IMR-90 (cell line): ENCODE results near the gene KHK. TPM values are rescaled to one million over a fixed set of nuclear protein-coding genes. Genes with fewer than 3 reads are reported as not detected.

ENCODE experiments used
- ATAC-seq: fragments of 200-7000 bp; cut with Tn5 transposase; 2 replicates; pipeline ENCODE4 v1.9.1; 2020; ENCODE audit warnings: low read depth, mild to moderate bottlenecking, moderate library complexity
- BruUV-seq: library from RNA; stranded (reverse); fragments of 400-500 nt; replicated peaks from 2 replicates; lab custom pipeline; 2021; lab: Mats Ljungman, UMichigan
- CTCF ChIA-PET: fragments of 300-600 bp; formaldehyde crosslinking; extraction: SDS; loops from one replicate; lab custom pipeline; 2021; ENCODE audit warnings: antibody characterized with exemption; lab: Yijun Ruan, JAX
- POLR2A ChIA-PET: fragments of 300-600 bp; sonication (Branson Sonifier 250); formaldehyde crosslinking; loops from one replicate; lab custom pipeline; 2022; ENCODE audit warnings: antibody characterized with exemption; ENCODE audit not compliant: unreplicated experiment; lab: Charles Lee
- DNase-seq: peaks from one replicate; pipeline ENCODE4 v3.0.0; 2013
- H2AFZ ChIP-seq: replicated peaks from 2 replicates; pipeline ENCODE3; 2013; ENCODE audit warnings: low read length, mild to moderate bottlenecking; ENCODE audit not compliant: poor library complexity
- H2AK5ac ChIP-seq: 2 replicates; pipeline ENCODE4 v1.6.1; 2013; ENCODE audit warnings: low read depth, low read length, inconsistent platforms
- H2AK9ac ChIP-seq: replicated peaks from 2 replicates; pipeline ENCODE3; 2013; ENCODE audit warnings: mild to moderate bottlenecking, low read depth, low read length, moderate library complexity; ENCODE audit not compliant: poor library complexity
- H2BK120ac ChIP-seq: 2 replicates; pipeline ENCODE4 v1.6.1; 2013; ENCODE audit warnings: low read depth, low read length, inconsistent platforms
- H2BK15ac ChIP-seq: 3 replicates; pipeline ENCODE4 v1.6.1; 2013; ENCODE audit warnings: low read depth, low read length, inconsistent platforms
- H2BK20ac ChIP-seq: 2 replicates; pipeline ENCODE4 v1.6.1; 2013; ENCODE audit warnings: low read depth, mild to moderate bottlenecking, inconsistent platforms, low read length, moderate library complexity
- H2BK5ac ChIP-seq: 2 replicates; pipeline ENCODE4 v1.6.1; 2013; ENCODE audit warnings: mild to moderate bottlenecking, low read depth, low read length, inconsistent platforms; ENCODE audit not compliant: poor library complexity, severe bottlenecking
- H3K14ac ChIP-seq: replicated peaks from 2 replicates; pipeline ENCODE4 v1.6.1; 2013; ENCODE audit warnings: low read depth, low read length, inconsistent platforms
- H3K18ac ChIP-seq: 2 replicates; pipeline ENCODE4 v1.6.1; 2013; ENCODE audit warnings: low read depth, low read length, control low read depth
- H3K23ac ChIP-seq: 2 replicates; pipeline ENCODE4 v1.6.1; 2013; ENCODE audit warnings: low read depth, low read length, inconsistent platforms
- H3K27ac ChIP-seq: 2 replicates; pipeline ENCODE4 v1.5.1; 2013; ENCODE audit warnings: mild to moderate bottlenecking, control low read depth, low read length; ENCODE audit not compliant: insufficient read depth
- H3K27me3 ChIP-seq: 2 replicates; pipeline ENCODE4 v1.6.1; 2013; ENCODE audit warnings: low read length; ENCODE audit not compliant: control insufficient read depth, insufficient read depth
- H3K36me3 ChIP-seq: 2 replicates; pipeline ENCODE4 v1.6.1; 2013; ENCODE audit warnings: low read length, mixed read lengths; ENCODE audit not compliant: control insufficient read depth, insufficient read depth
- H3K4ac ChIP-seq: 2 replicates; pipeline ENCODE4 v1.6.1; 2013; ENCODE audit warnings: low read depth, low read length, inconsistent platforms
- H3K4me1 ChIP-seq: 2 replicates; pipeline ENCODE4 v1.6.1; 2013; ENCODE audit warnings: low read length, mixed read lengths; ENCODE audit not compliant: control insufficient read depth, insufficient read depth
- H3K4me2 ChIP-seq: 2 replicates; pipeline ENCODE4 v1.6.1; 2013; ENCODE audit warnings: low read depth, mild to moderate bottlenecking, control low read depth, low read length, moderate library complexity
- H3K4me3 ChIP-seq: 2 replicates; pipeline ENCODE4 v1.5.1; 2013; ENCODE audit warnings: low read depth, mild to moderate bottlenecking, control low read depth, low read length, moderate library complexity; ENCODE audit not compliant: insufficient read depth
- H3K56ac ChIP-seq: 2 replicates; pipeline ENCODE4 v1.6.1; 2013; ENCODE audit warnings: low read length, inconsistent platforms; ENCODE audit not compliant: insufficient read depth; ENCODE audit errors: extremely low read depth
- H3K79me1 ChIP-seq, 2 experiments: 2 replicates each; pipeline ENCODE4 v1.6.1; 2013; ENCODE audit warnings: low read length in 2 of 2, inconsistent platforms in 1 of 2, low read depth in 1 of 2
- H3K9ac ChIP-seq: 2 replicates; pipeline ENCODE4 v1.6.1; 2013; ENCODE audit warnings: low read depth, low read length, control low read depth
- H3K9me1 ChIP-seq: 2 replicates; pipeline ENCODE4 v1.6.1; 2013; ENCODE audit warnings: low read length, inconsistent platforms; ENCODE audit not compliant: insufficient read depth
- H3K9me3 ChIP-seq: 2 replicates; pipeline ENCODE4 v1.6.1; 2013; ENCODE audit warnings: low read length; ENCODE audit not compliant: control insufficient read depth, insufficient read depth
- H4K20me1 ChIP-seq: 2 replicates; pipeline ENCODE4 v1.6.1; 2013; ENCODE audit warnings: low read length, inconsistent platforms; ENCODE audit not compliant: insufficient read depth
- H4K5ac ChIP-seq: 2 replicates; pipeline ENCODE4 v1.6.1; 2013; ENCODE audit warnings: mild to moderate bottlenecking, low read depth, low read length, control low read depth
- H4K8ac ChIP-seq, 2 experiments: 2 replicates each; pipeline ENCODE4 v1.6.1; 2013; ENCODE audit warnings: low read depth in 2 of 2, low read length in 2 of 2, control low read depth in 1 of 2, inconsistent platforms in 1 of 2
- H4K91ac ChIP-seq: 2 replicates; pipeline ENCODE4 v1.6.1; 2013; ENCODE audit warnings: low read depth, low read length, inconsistent platforms; ENCODE audit not compliant: insufficient read depth
- POLR2A ChIP-seq: IDR thresholded peaks from 2 replicates; pipeline ENCODE4 v1.6.1; 2012; ENCODE audit warnings: mild to moderate bottlenecking, low read depth, low read length
- WGBS, 2 experiments: methylation state at CpG; one replicate each; pipeline versions ENCODE4 v1.1.5 to v1.1.7; 2013; ENCODE audit warnings: missing lambda C conversion rate in 2 of 2; ENCODE audit not compliant: insufficient read length in 1 of 2; ENCODE audit errors: extremely low coverage in 2 of 2; 5-methylcytosine and 5-hydroxymethylcytosine counted together
- dilution Hi-C: fragments of 300-500 bp; cut with HindIII; formaldehyde crosslinking; loops from one replicate; pipeline ENCODE4 v1.14.3; 2018; ENCODE audit warnings: low sequenced_read_pairs; ENCODE audit not compliant: unreplicated experiment
- in situ Hi-C: fragments of 300-500 bp; cut with MboI; formaldehyde crosslinking; loops from 3 replicates; pipeline ENCODE4 v1.14.3; 2019; ENCODE audit warnings: low sequenced_read_pairs, inconsistent platforms, mixed read lengths
- intact Hi-C: fragments of 100-400 bp; cut with micrococcal nuclease; formaldehyde crosslinking; loops from 2 replicates; pipeline ENCODE4 v1.10.0; 2022
- polyA plus RNA-seq, 3 experiments: library from polyadenylated mRNA; depleted of rRNA; stranded (reverse); fragments of >200 nt; gene quantifications; 2 replicates each; pipeline ENCODE4 v1.2.3, GENCODE V29; 2012; ENCODE audit warnings: low replicate concordance in 1 of 3
- total RNA-seq: library from RNA; depleted of rRNA; stranded (reverse); fragments of >200 nt; gene quantifications from 2 replicates; pipeline ENCODE4 v1.2.3, GENCODE V29; 2012

The KHK gene
- total and polyA plus RNA-seq, 2 of the 4 experiments (the other 2 are of a cell fraction), result 0.72 to 0.82 TPM

- no TSS peak for BruUV-seq
- H3K79me1 ChIP-seq, result no peaks in the 10 kb centered on the region
- no peak overlapping the region for H2AK9ac ChIP-seq
- no peak overlapping the region for H3K9ac ChIP-seq
- POLR2A ChIA-PET, result no interaction called here
- H3K56ac ChIP-seq, result no peak overlapping the region
- H3K4ac ChIP-seq, result no peak overlapping the region
- no peak overlapping the region for H4K91ac ChIP-seq
- no peak for ATAC-seq
- CTCF ChIA-PET, result interaction anchor here (1.4 kb wide), 1 partner anchor 18 kb away, joined by 4 read pairs; no protein-coding TSS in a partner anchor
- H3K18ac ChIP-seq, result no peak overlapping the region
- H3K4me1 ChIP-seq, result peaks cover 5% of the 10 kb centered on the region
- H2BK120ac ChIP-seq, result no peak overlapping the region
- H3K4me2 ChIP-seq, result no peak overlapping the region
- H2BK15ac ChIP-seq, result no peak overlapping the region
- 0% methylated on average over 1 of the region's 2 CpGs; no CpG with 5 or more reads in 1 of the 2 experiments for WGBS, 2 experiments
- in situ Hi-C loops (no loop called here), dilution Hi-C loops (no loop called here), intact Hi-C loops (no loop called here)
- no peak overlapping the region for H4K8ac ChIP-seq
- H3K23ac ChIP-seq, result no peak overlapping the region
- H4K5ac ChIP-seq, result no peak overlapping the region
- no peak overlapping the region for H2AK5ac ChIP-seq
- peaks cover under 1% of the 10 kb centered on the region; the same call in 1 of the 2 replicates for H3K9me3 ChIP-seq
- peak; percentile 7 for DNase-seq
- H3K36me3 ChIP-seq, result no peaks in the 10 kb centered on the region
- no peak overlapping the region for H2AFZ ChIP-seq
- no peak overlapping the region for H3K14ac ChIP-seq
- no peak overlapping the region for H2BK20ac ChIP-seq
- no peaks in the 10 kb centered on the region; the same call in 1 of the 2 replicates for H3K9me1 ChIP-seq
- no peak for TF ChIP-seq POLR2A
- peaks cover 51% of the 10 kb centered on the region for H3K27me3 ChIP-seq
- H4K20me1 ChIP-seq, result no peaks in the 10 kb centered on the region; the same call in 1 of the 2 replicates
- H3K4me3 ChIP-seq, result no peak overlapping the region
- H3K27ac ChIP-seq, result no peak overlapping the region
- H2BK5ac ChIP-seq, result no peak overlapping the region
Measured at GRCh38 chr2:27115519-27115918, 28.9 kb downstream of the KHK start.
